IMR-90 (cell line): Measurements from ENCODE around the gene NUDCD3. TPM values are rescaled to one million over a fixed set of nuclear protein-coding genes. Genes with fewer than 3 reads are reported as not detected.

Experiments used
- ATAC-seq: fragments of 200-7000 bp; cut with Tn5 transposase; 2 replicates; pipeline ENCODE4 v1.9.1; 2020; ENCODE audit warnings: low read depth, mild to moderate bottlenecking, moderate library complexity
- BruUV-seq: library from RNA; stranded (reverse); fragments of 400-500 nt; replicated peaks from 2 replicates; lab custom pipeline; 2021; lab: Mats Ljungman, UMichigan
- CTCF ChIA-PET: fragments of 300-600 bp; formaldehyde crosslinking; extraction: SDS; loops from one replicate; lab custom pipeline; 2021; ENCODE audit warnings: antibody characterized with exemption; lab: Yijun Ruan, JAX
- POLR2A ChIA-PET: fragments of 300-600 bp; sonication (Branson Sonifier 250); formaldehyde crosslinking; loops from one replicate; lab custom pipeline; 2022; ENCODE audit warnings: antibody characterized with exemption; ENCODE audit not compliant: unreplicated experiment; lab: Charles Lee
- DNase-seq: peaks from one replicate; pipeline ENCODE4 v3.0.0; 2013
- H2AFZ ChIP-seq: replicated peaks from 2 replicates; pipeline ENCODE3; 2013; ENCODE audit warnings: low read length, mild to moderate bottlenecking; ENCODE audit not compliant: poor library complexity
- H2AK5ac ChIP-seq: 2 replicates; pipeline ENCODE4 v1.6.1; 2013; ENCODE audit warnings: low read depth, low read length, inconsistent platforms
- H2AK9ac ChIP-seq: replicated peaks from 2 replicates; pipeline ENCODE3; 2013; ENCODE audit warnings: mild to moderate bottlenecking, low read depth, low read length, moderate library complexity; ENCODE audit not compliant: poor library complexity
- H2BK120ac ChIP-seq: 2 replicates; pipeline ENCODE4 v1.6.1; 2013; ENCODE audit warnings: low read depth, low read length, inconsistent platforms
- H2BK15ac ChIP-seq: 3 replicates; pipeline ENCODE4 v1.6.1; 2013; ENCODE audit warnings: low read depth, low read length, inconsistent platforms
- H2BK20ac ChIP-seq: 2 replicates; pipeline ENCODE4 v1.6.1; 2013; ENCODE audit warnings: low read depth, mild to moderate bottlenecking, inconsistent platforms, low read length, moderate library complexity
- H2BK5ac ChIP-seq: 2 replicates; pipeline ENCODE4 v1.6.1; 2013; ENCODE audit warnings: mild to moderate bottlenecking, low read depth, low read length, inconsistent platforms; ENCODE audit not compliant: poor library complexity, severe bottlenecking
- H3K14ac ChIP-seq: replicated peaks from 2 replicates; pipeline ENCODE4 v1.6.1; 2013; ENCODE audit warnings: low read depth, low read length, inconsistent platforms
- H3K18ac ChIP-seq: 2 replicates; pipeline ENCODE4 v1.6.1; 2013; ENCODE audit warnings: low read depth, low read length, control low read depth
- H3K23ac ChIP-seq: 2 replicates; pipeline ENCODE4 v1.6.1; 2013; ENCODE audit warnings: low read depth, low read length, inconsistent platforms
- H3K27ac ChIP-seq: 2 replicates; pipeline ENCODE4 v1.5.1; 2013; ENCODE audit warnings: mild to moderate bottlenecking, control low read depth, low read length; ENCODE audit not compliant: insufficient read depth
- H3K27me3 ChIP-seq: 2 replicates; pipeline ENCODE4 v1.6.1; 2013; ENCODE audit warnings: low read length; ENCODE audit not compliant: control insufficient read depth, insufficient read depth
- H3K36me3 ChIP-seq: 2 replicates; pipeline ENCODE4 v1.6.1; 2013; ENCODE audit warnings: low read length, mixed read lengths; ENCODE audit not compliant: control insufficient read depth, insufficient read depth
- H3K4ac ChIP-seq: 2 replicates; pipeline ENCODE4 v1.6.1; 2013; ENCODE audit warnings: low read depth, low read length, inconsistent platforms
- H3K4me1 ChIP-seq: 2 replicates; pipeline ENCODE4 v1.6.1; 2013; ENCODE audit warnings: low read length, mixed read lengths; ENCODE audit not compliant: control insufficient read depth, insufficient read depth
- H3K4me2 ChIP-seq: 2 replicates; pipeline ENCODE4 v1.6.1; 2013; ENCODE audit warnings: low read depth, mild to moderate bottlenecking, control low read depth, low read length, moderate library complexity
- H3K4me3 ChIP-seq: 2 replicates; pipeline ENCODE4 v1.5.1; 2013; ENCODE audit warnings: low read depth, mild to moderate bottlenecking, control low read depth, low read length, moderate library complexity; ENCODE audit not compliant: insufficient read depth
- H3K56ac ChIP-seq: 2 replicates; pipeline ENCODE4 v1.6.1; 2013; ENCODE audit warnings: low read length, inconsistent platforms; ENCODE audit not compliant: insufficient read depth; ENCODE audit errors: extremely low read depth
- H3K79me1 ChIP-seq, 2 experiments: 2 replicates each; pipeline ENCODE4 v1.6.1; 2013; ENCODE audit warnings: low read length in 2 of 2, inconsistent platforms in 1 of 2, low read depth in 1 of 2
- H3K9ac ChIP-seq: 2 replicates; pipeline ENCODE4 v1.6.1; 2013; ENCODE audit warnings: low read depth, low read length, control low read depth
- H3K9me1 ChIP-seq: 2 replicates; pipeline ENCODE4 v1.6.1; 2013; ENCODE audit warnings: low read length, inconsistent platforms; ENCODE audit not compliant: insufficient read depth
- H3K9me3 ChIP-seq: 2 replicates; pipeline ENCODE4 v1.6.1; 2013; ENCODE audit warnings: low read length; ENCODE audit not compliant: control insufficient read depth, insufficient read depth
- H4K20me1 ChIP-seq: 2 replicates; pipeline ENCODE4 v1.6.1; 2013; ENCODE audit warnings: low read length, inconsistent platforms; ENCODE audit not compliant: insufficient read depth
- H4K5ac ChIP-seq: 2 replicates; pipeline ENCODE4 v1.6.1; 2013; ENCODE audit warnings: mild to moderate bottlenecking, low read depth, low read length, control low read depth
- H4K8ac ChIP-seq, 2 experiments: 2 replicates each; pipeline ENCODE4 v1.6.1; 2013; ENCODE audit warnings: low read depth in 2 of 2, low read length in 2 of 2, control low read depth in 1 of 2, inconsistent platforms in 1 of 2
- H4K91ac ChIP-seq: 2 replicates; pipeline ENCODE4 v1.6.1; 2013; ENCODE audit warnings: low read depth, low read length, inconsistent platforms; ENCODE audit not compliant: insufficient read depth
- BHLHE40 ChIP-seq: fragments of 150-350 bp; IDR thresholded peaks from 2 replicates; pipeline ENCODE4 v1.6.1; 2016; ENCODE audit warnings: mild to moderate bottlenecking, low read depth, low read length
- CEBPB ChIP-seq: IDR thresholded peaks from 2 replicates; pipeline ENCODE4 v1.6.1; 2012; ENCODE audit warnings: low read depth, low read length, improper control_type of control experiment
- CHD1 ChIP-seq: IDR thresholded peaks from 2 replicates; pipeline ENCODE4 v1.6.1; 2012; ENCODE audit warnings: low read depth, low read length, improper control_type of control experiment
- CTCF ChIP-seq: conservative IDR thresholded peaks from 2 replicates; pipeline ENCODE4 v1.5.1; 2012; ENCODE audit warnings: mild to moderate bottlenecking, low read depth, low read length, improper control_type of control experiment
- ELK1 ChIP-seq: fragments of 150-350 bp; IDR thresholded peaks from 2 replicates; pipeline ENCODE4 v1.6.1; 2016; ENCODE audit warnings: low read depth, mild to moderate bottlenecking, low read length, moderate library complexity, borderline replicate concordance
- FOS ChIP-seq: fragments of 150-350 bp; IDR thresholded peaks from 2 replicates; pipeline ENCODE4 v1.6.1; 2016; ENCODE audit warnings: low read depth, low read length
- MAFK ChIP-seq: IDR thresholded peaks from 2 replicates; pipeline ENCODE4 v1.6.1; 2012; ENCODE audit warnings: low read depth, low read length, improper control_type of control experiment
- MAZ ChIP-seq: IDR thresholded peaks from 2 replicates; pipeline ENCODE4 v1.6.1; 2012; ENCODE audit warnings: low read depth, mild to moderate bottlenecking, low read length, improper control_type of control experiment, moderate library complexity, borderline replicate concordance
- MXI1 ChIP-seq: IDR thresholded peaks from 2 replicates; pipeline ENCODE4 v1.6.1; 2012; ENCODE audit warnings: low read depth, mild to moderate bottlenecking, low read length, moderate library complexity, borderline replicate concordance
- NFE2L2 ChIP-seq: fragments of 150-350 bp; IDR thresholded peaks from 2 replicates; pipeline ENCODE4 v1.6.1; 2016; ENCODE audit warnings: low read depth, mild to moderate bottlenecking, low read length
- POLR2A ChIP-seq: IDR thresholded peaks from 2 replicates; pipeline ENCODE4 v1.6.1; 2012; ENCODE audit warnings: mild to moderate bottlenecking, low read depth, low read length
- RAD21 ChIP-seq: IDR thresholded peaks from 2 replicates; pipeline ENCODE4 v1.6.1; 2012; ENCODE audit warnings: low read length, improper control_type of control experiment
- RCOR1 ChIP-seq: IDR thresholded peaks from 2 replicates; pipeline ENCODE4 v1.6.1; 2012; ENCODE audit warnings: mild to moderate bottlenecking, low read length, improper control_type of control experiment; ENCODE audit not compliant: insufficient replicate concordance
- RFX5 ChIP-seq: IDR thresholded peaks from 2 replicates; pipeline ENCODE4 v1.8.0; 2012; ENCODE audit warnings: low read depth, mild to moderate bottlenecking, low read length, moderate library complexity
- SMC3 ChIP-seq: fragments of 150-350 bp; IDR thresholded peaks from 2 replicates; pipeline ENCODE4 v1.6.1; 2016; ENCODE audit warnings: low read depth, mild to moderate bottlenecking, antibody characterized with exemption, low read length, moderate library complexity
- USF2 ChIP-seq: fragments of 150-350 bp; IDR thresholded peaks from 2 replicates; pipeline ENCODE4 v1.6.1; 2017; ENCODE audit warnings: mild to moderate bottlenecking, antibody characterized with exemption, low read length, low read depth
- WGBS, 2 experiments: methylation state at CpG; one replicate each; pipeline versions ENCODE4 v1.1.5 to v1.1.7; 2013; ENCODE audit warnings: missing lambda C conversion rate in 2 of 2; ENCODE audit not compliant: insufficient read length in 1 of 2; ENCODE audit errors: extremely low coverage in 2 of 2; 5-methylcytosine and 5-hydroxymethylcytosine counted together
- dilution Hi-C: fragments of 300-500 bp; cut with HindIII; formaldehyde crosslinking; loops from one replicate; pipeline ENCODE4 v1.14.3; 2018; ENCODE audit warnings: low sequenced_read_pairs; ENCODE audit not compliant: unreplicated experiment
- in situ Hi-C: fragments of 300-500 bp; cut with MboI; formaldehyde crosslinking; loops from 3 replicates; pipeline ENCODE4 v1.14.3; 2019; ENCODE audit warnings: low sequenced_read_pairs, inconsistent platforms, mixed read lengths
- intact Hi-C: fragments of 100-400 bp; cut with micrococcal nuclease; formaldehyde crosslinking; loops from 2 replicates; pipeline ENCODE4 v1.10.0; 2022
- polyA plus RNA-seq, 3 experiments: library from polyadenylated mRNA; depleted of rRNA; stranded (reverse); fragments of >200 nt; gene quantifications; 2 replicates each; pipeline ENCODE4 v1.2.3, GENCODE V29; 2012; ENCODE audit warnings: low replicate concordance in 1 of 3
- total RNA-seq: library from RNA; depleted of rRNA; stranded (reverse); fragments of >200 nt; gene quantifications from 2 replicates; pipeline ENCODE4 v1.2.3, GENCODE V29; 2012

NUDCD3 gene
- total and polyA plus RNA-seq, 2 of the 4 experiments (the other 2 are of a cell fraction), result 49.5 to 76.0 TPM

- in situ Hi-C loops (loop anchor here (5.0 kb wide), 1 partner anchor 236 kb away; no protein-coding TSS in a partner anchor), intact Hi-C loops (loop anchor here (1.0 kb wide), 2 partner anchors 130 to 237 kb away; no protein-coding TSS in a partner anchor)
- no CpG with 5 or more reads among the region's 8 CpGs for WGBS, 2 experiments
Measured at GRCh38 chr7:44477938-44478337, 12.5 kb downstream of the NUDCD3 start.

More at GRCh38 chr7:44477938-44478337, 12.5 kb downstream of the NUDCD3 start:
- no peak overlapping the region for H3K4me2 ChIP-seq
- dilution Hi-C loops, result no loop called here
- POLR2A ChIA-PET, result no interaction called here
- no peak for TF ChIP-seq SMC3
- TF ChIP-seq CHD1, result no peak
- no peak for TF ChIP-seq MAFK
- no peak for TF ChIP-seq RFX5
- TF ChIP-seq ELK1, result no peak
- TF ChIP-seq NFE2L2, result no peak
- no peak for TF ChIP-seq MXI1
- no peak for TF ChIP-seq POLR2A
- no peak for TF ChIP-seq RCOR1
- TF ChIP-seq CTCF, result no peak
- TF ChIP-seq USF2, result no peak
- TF ChIP-seq FOS, result no peak
- TF ChIP-seq RAD21, result no peak
- no peak for TF ChIP-seq BHLHE40
- no peak for TF ChIP-seq MAZ
- no peak for TF ChIP-seq CEBPB
- H2AFZ ChIP-seq, result no peak overlapping the region
- no peak overlapping the region for H2BK15ac ChIP-seq
- no peak overlapping the region for H4K8ac ChIP-seq
- H3K18ac ChIP-seq, result no peak overlapping the region
- peaks cover 26% of the 10 kb centered on the region for H3K36me3 ChIP-seq
- no peak overlapping the region for H3K56ac ChIP-seq
- H2BK5ac ChIP-seq, result no peak overlapping the region
- no peak overlapping the region for H3K4ac ChIP-seq
- H2BK20ac ChIP-seq, result no peak overlapping the region
- BruUV-seq, result no TSS peak
- no peak overlapping the region for H3K23ac ChIP-seq
- peaks cover 28 to 49% of the 10 kb centered on the region in 2 experiments for H3K79me1 ChIP-seq
- H3K9me3 ChIP-seq, result no peaks in the 10 kb centered on the region
- H4K20me1 ChIP-seq, result peaks cover 13% of the 10 kb centered on the region; the same call in 1 of the 2 replicates
- no peak overlapping the region for H3K4me3 ChIP-seq
- no peak for DNase-seq
- no peaks in the 10 kb centered on the region for H3K27me3 ChIP-seq
- H3K14ac ChIP-seq, result no peak overlapping the region
- CTCF ChIA-PET, result interaction anchor here (0.6 kb wide), 1 partner anchor 15 kb away, joined by 3 read pairs; no protein-coding TSS in a partner anchor
- H3K4me1 ChIP-seq, result peaks cover 3% of the 10 kb centered on the region; the same call in 1 of the 2 replicates
- peaks cover 4% of the 10 kb centered on the region; the same call in 1 of the 2 replicates for H3K9me1 ChIP-seq
- ATAC-seq, result no peak
- H4K91ac ChIP-seq, result no peak overlapping the region
- H3K9ac ChIP-seq, result no peak overlapping the region
- H3K27ac ChIP-seq, result no peak overlapping the region
- no peak overlapping the region for H2BK120ac ChIP-seq
- H2AK5ac ChIP-seq, result no peak overlapping the region
- H4K5ac ChIP-seq, result no peak overlapping the region
- H2AK9ac ChIP-seq, result no peak overlapping the region
